HL-60 (cell line): ENCODE measurements around the gene MAGI2.

Experiments used
- DNase-seq, 2 experiments: peaks; one replicate each; pipeline ENCODE4 v3.0.0-alpha.2; 2010 to 2020; ENCODE audit warnings: low read depth in 1 of 2, low spot score in 1 of 2
- H3K27ac ChIP-seq: fragments of 250-450 bp; sonication (Bioruptor Pico); replicated peaks from 2 replicates; pipeline ENCODE4 v1.5.1; 2020; ENCODE audit warnings: mild to moderate bottlenecking, moderate library complexity
- H3K27me3 ChIP-seq: fragments of 250-450 bp; sonication (Bioruptor Pico); 2 replicates; pipeline ENCODE4 v1.5.1; 2021; ENCODE audit warnings: mild to moderate bottlenecking, moderate library complexity; ENCODE audit not compliant: insufficient read depth, poor library complexity, severe bottlenecking
- H3K4me3 ChIP-seq: replicated peaks from 2 replicates; pipeline ENCODE4 v1.5.1; 2011; ENCODE audit warnings: mild to moderate bottlenecking, control low read depth, low read length; ENCODE audit not compliant: insufficient read depth
- GABPA ChIP-seq: IDR thresholded peaks from 2 replicates; pipeline ENCODE4 v1.6.1; 2012; ENCODE audit warnings: low read depth
- POLR2AphosphoS5 ChIP-seq: IDR thresholded peaks from 2 replicates; pipeline ENCODE4 v1.6.1; 2012; ENCODE audit warnings: low read depth
- REST ChIP-seq: IDR thresholded peaks from 2 replicates; pipeline ENCODE4 v1.6.1; 2012; ENCODE audit warnings: low read depth; ENCODE audit not compliant: insufficient replicate concordance
- SPI1 ChIP-seq: IDR thresholded peaks from 2 replicates; pipeline ENCODE4 v1.6.1; 2012; ENCODE audit warnings: low read depth, mild to moderate bottlenecking, borderline replicate concordance
- TF ChIP-seq, protein P1 (sequence below): IDR thresholded peaks from one replicate; pipeline ENCODE4 v1.5.1; 2011; ENCODE audit warnings: low read length, control low read depth, inconsistent platforms; ENCODE audit not compliant: insufficient read depth

MAGI2 gene

GRCh38 chr7:78018641-78019446 lies 1434.6 kb downstream of the MAGI2 start:
- Histone ChIP-seq H3K27me3 (peaks cover 16% of the 10 kb centered on the region), H3K4me3 (peak overlapping the region; percentile 23), H3K27ac (no peak overlapping the region)
- DNase-seq: no peak
- TF ChIP-seq REST (no peak), POLR2AphosphoS5 (no peak), SPI1 (no peak), GABPA (no peak)
- TF ChIP-seq, protein P1, sequence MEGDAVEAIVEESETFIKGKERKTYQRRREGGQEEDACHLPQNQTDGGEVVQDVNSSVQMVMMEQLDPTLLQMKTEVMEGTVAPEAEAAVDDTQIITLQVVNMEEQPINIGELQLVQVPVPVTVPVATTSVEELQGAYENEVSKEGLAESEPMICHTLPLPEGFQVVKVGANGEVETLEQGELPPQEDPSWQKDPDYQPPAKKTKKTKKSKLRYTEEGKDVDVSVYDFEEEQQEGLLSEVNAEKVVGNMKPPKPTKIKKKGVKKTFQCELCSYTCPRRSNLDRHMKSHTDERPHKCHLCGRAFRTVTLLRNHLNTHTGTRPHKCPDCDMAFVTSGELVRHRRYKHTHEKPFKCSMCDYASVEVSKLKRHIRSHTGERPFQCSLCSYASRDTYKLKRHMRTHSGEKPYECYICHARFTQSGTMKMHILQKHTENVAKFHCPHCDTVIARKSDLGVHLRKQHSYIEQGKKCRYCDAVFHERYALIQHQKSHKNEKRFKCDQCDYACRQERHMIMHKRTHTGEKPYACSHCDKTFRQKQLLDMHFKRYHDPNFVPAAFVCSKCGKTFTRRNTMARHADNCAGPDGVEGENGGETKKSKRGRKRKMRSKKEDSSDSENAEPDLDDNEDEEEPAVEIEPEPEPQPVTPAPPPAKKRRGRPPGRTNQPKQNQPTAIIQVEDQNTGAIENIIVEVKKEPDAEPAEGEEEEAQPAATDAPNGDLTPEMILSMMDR: no peak

- no peak overlapping the region for H3K4me3 ChIP-seq
- no peak overlapping the region for H3K27ac ChIP-seq
- TF ChIP-seq SPI1 (no peak), GABPA (no peak), POLR2AphosphoS5 (no peak), REST (no peak)
- TF ChIP-seq, protein P1: no peak
- peaks cover 16% of the 10 kb centered on the region for H3K27me3 ChIP-seq
- DNase-seq: no peak
Measured at GRCh38 chr7:78017591-78018100, 1435.8 kb downstream of the MAGI2 start.

DNA sequence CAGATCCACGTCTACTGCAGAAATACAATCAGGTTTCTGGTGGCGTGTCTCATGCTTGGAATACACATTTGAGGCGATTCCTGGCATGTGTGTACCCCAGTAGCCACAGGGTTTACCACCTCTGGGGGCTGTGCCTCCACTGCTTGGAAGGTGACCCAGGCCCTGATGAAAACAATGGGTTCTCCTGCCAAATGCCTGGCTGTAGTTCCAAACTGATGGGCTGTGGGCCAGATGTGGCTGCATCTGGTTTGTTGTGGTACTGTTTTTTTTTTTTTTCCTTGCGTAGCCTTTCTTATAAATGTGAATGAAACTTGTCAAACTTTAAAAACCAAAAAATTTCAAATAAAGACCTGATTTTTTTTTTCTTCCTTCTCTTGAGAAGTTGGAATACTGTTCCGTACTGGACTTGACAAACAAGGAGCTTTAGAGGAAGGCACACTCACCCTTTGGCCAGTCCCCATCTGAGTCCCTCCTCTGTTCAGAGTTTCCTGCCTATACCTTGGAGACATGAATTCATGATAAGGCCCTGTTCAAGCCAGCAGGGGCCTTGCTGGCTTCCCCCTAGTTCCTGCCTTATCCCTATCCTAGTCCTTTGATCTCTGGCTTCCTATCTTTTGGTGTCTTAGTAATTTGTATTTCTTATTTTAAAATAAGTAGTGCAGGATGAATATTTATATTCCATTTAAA lies 1437.8 kb downstream of the MAGI2 start:
- H3K4me3 ChIP-seq: no peak overlapping the region
- no peak overlapping the region for H3K27ac ChIP-seq
- TF ChIP-seq REST: no peak
- no peak for TF ChIP-seq SPI1
- no peak for TF ChIP-seq POLR2AphosphoS5
- TF ChIP-seq, protein P1: no peak
- TF ChIP-seq GABPA: no peak
- peaks cover 16% of the 10 kb centered on the region for H3K27me3 ChIP-seq
- DNase-seq: no peak
